Measurements from ENCODE around the gene MICAL3. TPM values are rescaled to one million over a fixed set of nuclear protein-coding genes. Genes with fewer than 3 reads are reported as not detected.

The MICAL3 gene
- total RNA-seq, 1 donor from 2014 or later: 103 TPM

DNA sequence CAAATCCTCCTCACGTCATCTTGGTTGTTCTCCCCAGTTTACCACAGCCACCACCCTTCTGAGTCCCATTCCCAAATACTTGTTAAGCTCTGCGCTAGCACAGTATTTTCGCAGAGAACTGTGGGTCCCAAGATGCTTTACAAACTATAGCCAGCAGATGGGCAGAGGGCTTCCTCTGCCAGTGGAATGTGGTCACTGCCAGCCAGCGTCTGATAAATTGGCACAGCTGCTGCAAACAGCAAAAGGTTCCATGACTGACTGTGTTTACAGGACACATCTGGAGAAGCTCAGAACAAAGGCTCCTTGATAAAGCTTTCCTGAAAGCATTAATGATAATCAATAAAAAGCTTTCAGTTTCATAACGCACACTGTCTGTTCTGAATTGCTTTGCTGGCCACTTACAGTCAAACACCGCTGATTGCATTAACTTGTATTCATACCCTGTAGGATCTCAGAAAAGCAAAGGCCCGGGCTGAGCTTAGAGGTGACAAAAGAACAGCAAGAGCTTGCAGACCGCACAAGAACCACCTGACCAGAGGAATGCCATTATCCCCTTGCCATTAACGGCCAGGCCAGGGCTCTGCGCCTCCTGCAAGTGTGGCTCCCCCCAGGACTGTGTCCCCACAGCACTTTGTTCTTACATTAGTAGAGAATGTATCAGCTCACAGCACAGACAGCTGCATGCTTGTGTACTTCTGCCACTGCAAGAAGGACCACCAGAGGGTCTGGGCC, 120.6 kb downstream of the MICAL3 start:
- no peak for TF ChIP-seq CTCF (IDR thresholded peaks at IDR 0.05; ENCODE audit: unreplicated experiment)
- Mint-ChIP-seq H3K4me1 (peaks cover 10% of the 10 kb centered on the region), H3K27ac (no peak overlapping the region), H3K4me3 (no peak overlapping the region), H3K36me3 (peaks cover 38% of the 10 kb centered on the region), H3K9me3 (no peaks in the 10 kb centered on the region), H3K27me3 (ENCODE audit: low read depth) (no peaks in the 10 kb centered on the region)
- DNase-seq (ENCODE audit: low spot score in 2 of 2, unreplicated experiment in 2 of 2): no peak

- no peak for TF ChIP-seq CTCF (IDR thresholded peaks at IDR 0.05; ENCODE audit: unreplicated experiment)
- no peak for DNase-seq (ENCODE audit: low spot score in 2 of 2, unreplicated experiment in 2 of 2)
- H3K27ac Mint-ChIP-seq: no peak overlapping the region
- no peak overlapping the region for H3K4me3 Mint-ChIP-seq
- no peaks in the 10 kb centered on the region for H3K9me3 Mint-ChIP-seq
- H3K36me3 Mint-ChIP-seq: peaks cover 38% of the 10 kb centered on the region
- H3K27me3 Mint-ChIP-seq (ENCODE audit: low read depth): no peaks in the 10 kb centered on the region
- H3K4me1 Mint-ChIP-seq: peaks cover 17% of the 10 kb centered on the region
These were observed 121.4 kb downstream of the MICAL3 start for GRCh38 chr22:17902960-17903359.

- H3K4me3 Mint-ChIP-seq: no peak overlapping the region
- no peaks in the 10 kb centered on the region for H3K9me3 Mint-ChIP-seq
- no peaks in the 10 kb centered on the region for H3K27me3 Mint-ChIP-seq (ENCODE audit: low read depth)
- peaks cover 20% of the 10 kb centered on the region for H3K4me1 Mint-ChIP-seq
- no peak for DNase-seq (ENCODE audit: low spot score in 2 of 2, unreplicated experiment in 2 of 2)
- peaks cover 26% of the 10 kb centered on the region for H3K36me3 Mint-ChIP-seq
- no peak for TF ChIP-seq CTCF (IDR thresholded peaks at IDR 0.05; ENCODE audit: unreplicated experiment)
- no peak overlapping the region for H3K27ac Mint-ChIP-seq
These were observed 126.0 kb downstream of the MICAL3 start for GRCh38 chr22:17898375-17898774.

GRCh38 chr22:17897858-17898257, 126.5 kb downstream of the MICAL3 start:
- Mint-ChIP-seq H3K4me3 (no peak overlapping the region), H3K36me3 (peaks cover 30% of the 10 kb centered on the region), H3K27me3 (ENCODE audit: low read depth) (no peaks in the 10 kb centered on the region), H3K9me3 (no peaks in the 10 kb centered on the region), H3K4me1 (peaks cover 20% of the 10 kb centered on the region), H3K27ac (no peak overlapping the region)
- DNase-seq (ENCODE audit: low spot score in 2 of 2, unreplicated experiment in 2 of 2): no peak
- no peak for TF ChIP-seq CTCF (IDR thresholded peaks at IDR 0.05; ENCODE audit: unreplicated experiment)

- no peak for TF ChIP-seq CTCF (IDR thresholded peaks at IDR 0.05; ENCODE audit: unreplicated experiment)
- H3K27ac Mint-ChIP-seq: no peak overlapping the region
- peaks cover 29% of the 10 kb centered on the region for H3K36me3 Mint-ChIP-seq
- no peak overlapping the region for H3K4me3 Mint-ChIP-seq
- peaks cover 20% of the 10 kb centered on the region for H3K4me1 Mint-ChIP-seq
- no peaks in the 10 kb centered on the region for H3K9me3 Mint-ChIP-seq
- H3K27me3 Mint-ChIP-seq (ENCODE audit: low read depth): no peaks in the 10 kb centered on the region
- no peak for DNase-seq (ENCODE audit: low spot score in 2 of 2, unreplicated experiment in 2 of 2)
These were observed 126.9 kb downstream of the MICAL3 start for GRCh38 chr22:17897426-17897825.

Data from mesothelial cell of epicardium (in vitro differentiated cells).